ENCODE measurements around the gene DOCK2.
"Not testable (repeated sequence)": the region's sequence is repeated elsewhere in the genome, so short reads cannot be mapped to it uniquely, and the experiment has no call there.

Gene DOCK2

DNA sequence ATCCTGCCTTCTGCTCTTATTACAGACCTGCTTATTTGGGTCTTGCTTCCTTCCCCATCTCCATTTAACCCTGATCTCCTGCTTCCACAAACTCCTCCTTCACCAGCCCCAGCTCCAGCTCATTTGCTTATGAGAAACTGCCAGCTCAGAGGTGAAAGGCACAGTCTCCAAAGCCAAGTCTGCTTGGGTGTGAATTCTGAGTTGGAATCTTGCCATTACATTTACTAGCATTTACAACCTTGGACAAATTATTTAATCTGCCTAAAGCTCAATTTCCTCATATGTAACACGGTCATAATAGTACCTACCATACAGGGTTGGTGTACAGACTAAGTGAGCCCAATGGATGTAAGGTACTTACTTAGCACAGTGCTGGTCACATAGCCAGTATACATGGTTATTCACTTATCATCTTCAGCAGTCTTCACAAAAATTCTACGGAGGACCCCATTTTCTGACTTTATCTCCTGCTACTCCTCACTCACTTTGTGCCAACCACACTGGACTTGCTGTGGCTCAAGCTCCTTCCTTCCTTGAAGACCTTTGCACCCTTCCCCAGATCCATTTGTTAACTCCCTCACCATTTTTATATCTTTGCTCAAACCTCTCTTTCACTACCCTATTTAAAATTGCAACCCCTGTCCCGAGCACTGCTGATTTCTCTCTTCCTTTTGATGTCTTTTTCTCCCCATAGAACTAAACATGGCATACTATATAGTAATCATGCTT lies 86.2 kb downstream of the DOCK2 start:
- no peak for DNase-seq

DNA sequence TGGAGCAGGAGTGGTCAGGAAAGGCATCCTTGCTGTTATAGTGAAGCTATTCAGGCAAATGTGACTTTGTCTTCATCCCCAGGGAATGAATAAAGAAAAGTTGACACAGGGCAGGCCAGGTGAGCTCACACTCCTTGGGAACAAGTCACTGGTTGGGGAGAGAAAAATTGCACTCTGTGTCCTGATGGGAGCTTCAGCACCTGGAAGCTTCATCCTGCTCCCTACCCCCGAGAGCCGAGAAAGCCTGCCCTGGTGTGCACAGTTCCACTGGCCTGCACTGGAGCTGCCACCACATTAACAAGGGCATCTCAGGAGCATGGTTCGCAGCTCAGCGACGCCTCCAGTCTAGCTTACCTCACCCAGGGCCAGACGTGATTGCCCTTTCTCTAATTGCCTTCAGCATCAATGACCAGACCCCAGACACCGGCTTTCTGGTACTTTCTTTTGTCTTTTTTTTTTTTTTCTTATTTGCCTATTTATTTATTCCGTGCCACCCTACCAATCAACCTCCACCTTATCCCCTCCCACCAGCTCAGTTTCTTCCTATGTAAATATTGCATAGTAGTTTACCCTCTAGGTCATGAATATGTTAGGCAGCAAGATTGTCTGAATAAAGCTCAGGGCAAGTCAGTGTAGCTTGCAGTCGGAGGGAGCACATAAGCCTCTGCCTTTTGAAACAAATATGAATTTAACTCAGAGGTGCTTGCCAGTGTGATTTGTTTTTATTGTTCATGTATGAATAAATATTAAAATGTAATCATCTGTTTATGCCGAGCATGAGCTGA lies 87.4 kb downstream of the DOCK2 start:
- no peak for DNase-seq

DNA sequence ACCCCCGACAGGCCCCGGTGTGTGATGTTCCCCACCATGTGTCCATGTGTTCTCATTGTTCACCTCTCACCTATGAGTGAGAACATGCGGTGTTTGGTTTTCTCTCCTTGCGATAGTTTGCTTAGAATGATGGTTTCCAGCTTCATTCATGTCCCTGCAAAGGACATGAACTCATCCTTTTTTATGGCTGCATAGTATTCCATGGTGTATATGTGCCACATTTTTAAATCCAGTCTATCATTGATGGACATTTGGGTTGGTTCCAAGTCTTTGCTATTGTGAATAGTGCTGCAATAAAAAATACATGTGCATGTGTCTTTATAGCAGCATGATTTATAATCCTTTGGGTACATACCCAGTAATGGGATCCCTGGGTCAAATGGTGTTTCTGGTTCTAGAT lies 88.6 kb downstream of the DOCK2 start:
- DNase-seq: not testable (repeated sequence)

DNA sequence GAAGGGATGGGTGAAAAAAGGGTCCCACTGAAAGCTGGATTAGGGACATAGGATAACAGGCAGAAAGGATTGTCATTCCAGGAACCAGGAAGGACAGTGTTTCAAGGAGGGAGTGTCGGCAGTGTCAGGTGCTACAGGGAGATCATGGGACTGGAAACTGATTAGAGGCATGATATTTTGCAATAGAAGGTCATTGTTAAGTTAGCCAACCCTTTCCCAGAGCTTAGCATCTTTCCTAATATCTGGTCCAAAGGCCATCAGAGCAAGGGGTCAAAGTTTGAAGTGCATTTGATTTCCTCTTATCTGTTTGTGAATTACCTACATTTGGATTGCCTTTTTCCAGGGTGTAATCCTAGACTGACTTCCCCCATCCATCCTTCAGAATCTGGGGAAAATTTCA lies 91.3 kb downstream of the DOCK2 start:
- no peak for DNase-seq

DNA sequence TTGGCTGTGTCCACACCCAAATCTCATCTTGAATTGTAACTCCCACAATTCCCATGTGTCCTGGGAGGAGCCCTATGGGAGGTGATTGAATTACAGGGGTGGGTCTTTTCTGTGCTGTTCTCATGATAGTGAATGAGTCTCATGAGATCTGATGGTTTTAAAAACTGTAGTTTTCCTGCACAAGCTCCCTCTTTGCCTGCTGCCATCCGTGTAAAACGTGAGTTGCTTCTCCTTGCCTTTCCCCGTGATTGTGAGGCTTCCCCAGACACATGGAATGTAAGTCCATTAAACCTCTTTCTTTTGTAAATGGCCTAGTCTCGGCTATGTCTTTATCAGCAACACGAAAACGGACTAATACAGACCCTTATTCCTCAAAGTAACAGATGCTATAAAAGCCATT lies 94.1 kb downstream of the DOCK2 start:
- no peak for DNase-seq

DNA sequence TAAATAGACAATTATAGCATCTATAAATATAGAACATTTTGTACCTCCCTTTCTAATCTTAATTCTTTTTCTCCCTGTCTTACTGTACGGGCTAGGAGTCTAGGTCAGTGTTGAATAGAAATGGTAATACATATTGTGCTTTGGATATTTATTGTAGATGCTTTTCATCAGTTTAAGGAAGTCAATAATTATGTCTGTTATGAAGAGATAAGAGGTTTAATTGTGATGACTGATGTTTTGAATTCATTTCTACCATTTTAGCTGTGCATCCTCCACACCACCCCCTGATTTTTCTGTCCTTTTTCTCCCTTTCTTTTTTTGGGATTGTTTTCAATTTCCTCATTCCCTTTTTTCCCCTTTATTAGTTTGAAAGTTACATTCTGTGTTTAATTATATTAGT lies 95.8 kb downstream of the DOCK2 start:
- DNase-seq: no peak

DNA sequence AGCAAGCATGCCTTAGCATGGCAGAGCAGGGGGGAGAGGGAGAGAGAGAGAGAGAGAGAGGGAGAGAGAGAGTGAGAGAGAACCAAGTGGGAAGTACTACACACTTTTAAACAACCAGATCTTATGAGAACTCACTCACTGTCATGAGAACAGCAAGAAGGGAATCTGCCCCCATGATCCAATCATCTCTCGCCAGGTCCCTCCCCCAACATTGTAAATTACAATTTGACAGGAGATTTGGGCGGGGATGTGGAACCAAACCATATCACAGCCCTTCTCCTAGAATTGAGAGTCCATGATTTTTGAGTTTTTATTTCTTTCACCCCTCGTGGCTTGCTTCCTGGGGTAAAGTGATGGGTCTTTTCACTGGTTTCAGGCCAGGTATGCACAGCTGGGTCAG lies 98.8 kb downstream of the DOCK2 start:
- no peak for DNase-seq

DNA sequence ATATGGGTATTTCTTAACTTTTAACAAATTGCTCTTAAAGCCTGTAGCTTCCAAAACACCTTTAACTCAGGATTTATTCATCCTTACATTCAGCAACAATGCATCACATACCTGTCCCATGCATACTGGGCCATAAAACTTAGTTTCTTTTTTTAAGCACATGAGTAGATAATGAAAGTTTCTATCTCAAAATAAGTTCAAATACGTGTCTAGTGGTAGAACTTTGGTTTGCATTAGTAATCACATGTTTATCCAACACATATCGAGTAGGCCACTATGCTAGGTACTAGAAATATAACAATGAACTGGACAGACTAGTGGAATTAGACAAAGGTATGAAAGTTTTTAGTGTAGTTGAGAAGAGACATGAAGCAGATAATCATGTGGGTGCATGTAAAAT lies 99.6 kb downstream of the DOCK2 start:
- DNase-seq: no peak

DNA sequence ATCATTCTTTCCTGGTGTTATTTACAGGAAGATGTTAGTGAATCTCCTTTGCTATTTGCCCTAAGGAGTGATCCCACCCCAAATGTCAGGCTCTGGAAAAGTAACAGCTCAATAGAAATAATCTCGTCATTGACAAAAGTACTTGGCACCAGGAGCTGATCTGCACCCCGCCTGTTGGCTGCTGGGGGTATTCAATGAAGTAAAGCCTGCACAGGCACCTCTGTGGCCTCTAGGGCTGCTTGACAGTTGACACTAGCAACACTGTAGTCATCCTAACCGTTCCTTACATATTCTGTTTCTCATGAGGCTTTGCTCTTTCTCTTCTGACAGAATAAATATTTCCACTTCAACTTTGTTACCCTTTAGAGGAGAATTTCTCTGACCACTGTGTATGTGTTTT lies 103.4 kb downstream of the DOCK2 start:
- no peak for DNase-seq

DNA sequence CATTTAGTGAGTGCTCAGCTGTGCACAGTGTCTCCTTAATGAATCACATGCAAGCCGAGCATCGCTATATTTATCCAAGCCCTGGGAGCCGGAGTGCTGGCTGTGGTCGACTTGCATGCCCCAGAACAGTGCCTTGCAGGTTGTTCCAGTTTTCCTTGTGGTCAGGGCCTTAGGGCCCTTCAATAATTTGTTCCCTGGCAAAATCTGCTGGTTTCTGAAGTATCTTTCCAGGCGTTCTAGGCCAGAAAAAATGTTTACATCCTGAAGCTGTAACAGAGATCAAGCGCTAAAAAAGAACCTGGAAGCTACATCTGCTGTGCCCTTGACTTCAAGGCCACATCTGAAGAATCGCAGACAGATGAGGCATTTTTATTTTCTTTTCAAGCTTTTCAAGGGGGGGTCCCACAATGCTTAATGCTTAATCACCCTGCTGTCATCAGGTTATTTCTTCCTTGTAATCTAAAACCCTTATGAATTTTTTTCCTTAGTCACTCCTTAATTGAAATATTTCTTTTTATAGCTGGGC lies 105.8 kb downstream of the DOCK2 start:
- no peak for DNase-seq

DNA sequence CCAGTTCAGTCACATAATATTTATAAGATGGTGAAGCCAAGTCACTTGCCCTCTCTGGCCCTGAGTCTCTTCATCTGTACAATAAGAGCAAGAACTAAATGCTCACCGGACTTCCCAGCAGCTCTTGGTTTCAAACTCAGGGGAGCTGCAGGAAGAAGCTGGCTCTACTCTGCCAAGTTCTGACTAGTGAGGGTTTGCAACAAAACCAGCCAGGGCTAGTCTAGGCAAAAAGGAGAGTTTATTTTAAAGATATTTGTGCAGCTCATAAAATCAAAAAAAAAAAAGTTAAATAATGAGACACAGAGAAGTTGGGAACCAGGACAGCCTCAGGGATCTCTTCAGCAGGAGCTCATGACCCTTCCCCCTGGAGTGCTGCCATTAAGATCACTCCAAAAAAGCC lies 107.3 kb downstream of the DOCK2 start:
- no peak for DNase-seq

DNA sequence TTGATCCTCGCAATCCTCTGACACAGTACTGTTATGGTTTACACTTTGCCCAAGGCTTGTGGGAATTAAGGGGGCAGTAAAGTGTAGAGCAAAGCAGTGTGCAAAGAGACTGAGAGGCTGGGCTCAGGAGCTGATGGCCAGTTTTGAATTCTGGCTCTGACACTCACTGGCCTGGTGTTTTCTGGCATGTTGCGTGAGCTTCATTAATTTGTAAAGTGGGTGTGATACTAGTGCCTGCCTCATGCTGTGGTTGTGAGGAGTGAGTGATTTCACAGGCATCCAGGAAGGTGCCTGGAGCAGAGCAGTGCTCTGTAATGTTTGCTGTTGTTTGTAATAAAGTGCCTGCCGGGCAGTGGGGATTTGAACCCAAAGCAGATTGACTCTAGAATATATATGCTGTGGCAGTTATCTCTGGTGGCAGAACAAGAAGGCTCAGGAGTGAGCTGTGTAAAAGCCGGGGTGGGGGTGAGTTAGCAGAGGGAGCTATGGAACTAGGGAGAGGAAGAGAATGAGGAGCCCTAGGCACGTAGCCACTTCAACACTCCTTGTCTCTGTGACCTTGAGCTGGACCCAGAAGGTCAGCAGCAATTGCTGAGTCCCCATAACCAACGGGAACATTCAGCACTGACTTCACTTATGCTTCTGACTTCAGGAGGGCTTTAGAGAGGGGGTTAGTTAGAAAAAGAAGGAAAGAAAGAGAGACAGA lies 108.5 kb downstream of the DOCK2 start:
- no peak for DNase-seq

DNA sequence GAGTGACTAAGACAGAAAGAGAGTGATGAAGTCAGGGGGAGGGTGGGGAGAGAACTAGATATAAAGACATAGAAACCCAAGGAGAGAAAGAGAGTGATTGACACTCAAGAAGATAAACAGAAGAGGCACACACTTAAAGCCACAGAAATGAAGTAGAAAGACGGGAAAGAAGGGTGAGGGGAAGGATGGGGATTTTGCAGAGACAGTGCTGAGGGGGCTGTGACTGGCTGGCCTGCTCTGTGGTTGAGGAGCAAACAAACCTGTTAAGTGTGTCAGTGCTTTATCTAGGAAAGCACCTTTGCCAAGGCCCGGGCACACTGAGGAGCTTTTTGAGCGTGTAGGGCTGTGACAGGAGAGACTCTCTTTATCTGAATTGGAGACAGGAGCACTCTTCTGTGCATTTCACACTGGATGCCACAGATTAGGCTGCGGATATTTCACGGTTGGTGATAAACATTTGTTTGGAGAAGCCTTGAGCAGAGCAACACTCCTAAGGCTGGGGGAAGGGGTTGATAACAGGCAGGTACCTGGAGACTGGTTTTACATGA lies 109.1 kb downstream of the DOCK2 start:
- no peak for DNase-seq

DNA sequence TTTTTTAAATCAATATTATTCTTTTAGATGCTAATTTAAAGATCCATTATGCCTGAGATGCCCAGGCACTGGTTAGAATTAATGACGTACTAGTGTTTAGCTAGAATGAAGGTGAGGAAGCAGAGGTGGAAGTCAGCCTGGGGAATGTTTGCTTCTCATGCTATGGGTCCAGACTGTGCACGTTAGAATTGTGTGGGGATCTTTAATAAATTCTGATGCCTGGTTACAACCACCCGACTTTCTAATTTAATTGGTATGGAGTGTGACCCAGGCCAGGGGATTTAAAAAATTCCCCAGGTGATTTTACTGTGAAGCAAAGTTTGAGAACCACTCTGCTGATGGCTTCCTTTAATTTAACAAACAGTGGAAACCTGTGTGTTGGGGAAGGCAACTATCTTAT lies 111.1 kb downstream of the DOCK2 start:
- no peak for DNase-seq

DNA sequence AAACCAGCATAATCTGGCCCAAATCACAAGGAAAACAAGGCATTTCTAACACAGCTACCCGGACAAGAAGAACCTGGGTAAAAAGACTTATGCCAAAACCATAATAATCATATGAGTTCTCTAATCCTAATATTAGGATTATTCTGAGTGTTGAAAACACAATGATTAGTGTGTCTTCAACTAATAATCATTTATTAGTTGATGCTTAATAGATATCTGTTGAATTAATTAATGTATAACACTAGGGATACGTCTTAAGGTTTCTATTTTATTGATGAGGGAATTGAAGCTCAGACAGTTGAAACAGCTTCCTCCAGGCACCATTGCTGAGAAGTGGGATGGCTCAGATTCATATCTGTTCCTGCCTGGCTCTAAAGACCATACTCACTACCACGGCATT lies 112.2 kb downstream of the DOCK2 start:
- DNase-seq: no peak

DNA sequence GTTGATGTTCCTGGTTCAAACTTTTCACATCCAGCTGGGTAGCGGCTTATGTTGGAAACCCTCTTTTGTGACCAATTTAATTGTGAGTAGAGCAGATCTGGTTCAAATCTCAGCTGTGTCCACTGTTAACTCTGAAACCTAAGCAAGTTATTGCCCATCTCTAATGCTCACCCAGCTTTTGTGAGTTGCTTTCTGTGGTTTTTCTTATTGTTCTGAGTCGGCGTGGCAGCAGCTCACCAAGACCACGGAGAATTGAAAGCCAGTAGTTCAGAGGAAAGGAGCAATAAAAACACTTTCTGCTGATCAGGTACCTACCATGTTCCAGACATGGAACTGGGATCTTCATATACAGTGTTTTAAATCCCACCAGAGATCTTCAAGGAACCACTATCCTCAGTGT lies 114.4 kb downstream of the DOCK2 start:
- no peak for DNase-seq

DNA sequence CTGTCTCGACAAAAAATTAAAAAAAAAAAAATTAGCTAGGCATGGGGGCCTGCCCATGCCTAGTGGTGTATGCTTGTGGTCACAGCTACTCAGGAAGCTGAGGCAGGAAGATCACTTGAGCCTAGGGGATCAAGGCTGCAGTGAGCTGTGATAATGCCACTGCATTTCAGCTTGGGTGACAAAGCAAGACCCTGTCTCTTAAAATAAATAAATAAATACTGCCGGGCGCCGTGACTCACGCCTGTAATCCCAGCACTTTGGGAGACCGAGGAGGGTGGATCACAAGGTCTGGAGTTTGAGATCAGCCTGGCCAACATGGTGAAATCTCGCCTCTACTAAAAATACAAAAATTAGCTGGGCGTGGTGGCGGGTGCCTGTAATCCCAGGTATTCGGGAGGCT lies 115.5 kb downstream of the DOCK2 start:
- DNase-seq: not testable (repeated sequence)

DNA sequence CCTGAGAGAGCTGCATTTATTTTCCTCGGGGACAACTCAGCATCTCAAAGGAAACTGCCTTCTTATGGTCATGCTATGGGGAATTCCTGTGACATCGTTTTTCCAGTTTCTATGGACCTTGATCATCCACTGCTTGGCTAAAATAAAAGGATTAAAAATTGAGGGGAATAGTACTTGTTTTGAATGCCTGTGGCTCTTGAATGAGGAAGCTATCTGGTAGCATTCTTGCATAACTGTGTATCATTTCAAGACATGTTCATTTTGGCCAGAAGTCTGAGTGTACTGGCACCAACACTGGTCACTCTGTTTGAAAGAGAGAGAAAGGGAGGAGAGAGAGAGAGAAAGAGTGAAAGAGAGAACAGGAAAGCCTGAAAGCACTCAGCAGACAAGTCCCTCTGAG lies 116.7 kb downstream of the DOCK2 start:
- DNase-seq: no peak

DNA sequence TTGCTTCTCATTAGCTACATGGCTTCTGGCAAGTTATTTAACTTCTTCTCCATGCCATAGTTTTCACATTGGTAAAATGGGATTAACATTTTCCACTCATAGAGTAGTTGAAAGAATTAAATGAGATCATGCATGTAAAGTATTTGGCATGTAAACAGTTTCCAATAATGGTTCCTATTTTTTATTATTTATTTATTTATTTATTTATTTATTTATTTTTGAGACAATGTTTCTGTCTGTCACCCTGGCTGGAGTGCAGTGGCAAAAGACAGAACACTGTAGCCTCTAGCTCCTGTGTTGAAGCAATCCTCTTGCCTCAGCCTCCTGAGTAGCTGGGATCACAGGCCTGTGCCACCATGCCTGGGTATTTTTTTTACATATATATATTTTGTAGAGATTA lies 117.7 kb downstream of the DOCK2 start:
- no peak for DNase-seq

DNA sequence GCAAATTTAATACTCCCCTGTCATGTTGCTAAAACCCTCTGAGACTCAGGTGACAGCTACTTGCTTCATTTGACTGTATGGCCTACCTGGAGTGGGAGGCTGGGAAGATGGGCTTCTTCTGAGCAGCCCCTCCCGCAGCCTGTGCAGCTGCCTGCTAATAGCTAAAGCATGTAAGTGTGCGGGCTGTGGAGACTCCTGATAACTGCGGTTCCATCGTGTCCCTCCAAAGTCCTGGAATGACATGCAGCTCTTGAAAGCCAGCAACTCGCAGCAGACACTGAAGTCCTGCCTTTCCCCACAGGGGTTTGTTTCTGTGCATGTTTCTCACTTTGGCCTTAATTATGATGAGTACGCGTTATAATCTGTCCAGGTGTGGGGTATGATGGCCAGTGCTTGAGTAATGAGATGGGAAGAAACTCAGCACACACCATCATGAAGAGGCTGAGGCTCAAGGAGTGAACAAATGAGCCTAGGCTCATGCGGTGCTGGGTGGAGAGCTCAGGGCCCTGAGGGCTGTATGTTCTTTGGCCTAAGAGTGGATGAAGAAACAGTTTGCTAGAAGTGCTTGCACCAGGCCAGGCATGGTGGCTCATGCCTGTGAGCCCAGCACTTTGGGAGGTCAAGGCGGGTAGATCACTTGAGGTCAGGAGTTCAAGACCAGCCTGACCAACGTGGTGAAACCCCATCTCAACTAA lies 119.1 kb downstream of the DOCK2 start:
- no peak for DNase-seq

DNA sequence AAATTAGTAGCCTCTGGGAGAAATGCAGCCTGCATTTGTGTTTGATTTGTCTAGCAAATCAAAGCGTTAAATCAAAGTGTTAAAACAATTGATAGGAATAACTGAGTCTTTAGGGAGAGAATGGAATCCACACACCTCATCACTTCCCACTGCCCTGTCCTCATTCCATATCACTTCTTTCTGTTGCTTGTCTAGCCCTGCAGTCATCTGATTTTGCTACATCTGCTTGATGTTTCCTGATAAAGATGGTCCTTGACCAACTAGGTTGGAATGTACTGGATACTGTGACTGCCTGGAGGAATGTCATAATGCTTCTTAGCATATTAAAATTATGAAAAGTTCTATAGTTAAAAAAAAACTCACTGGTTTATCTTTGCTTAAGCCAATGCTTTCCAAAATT lies 119.9 kb downstream of the DOCK2 start:
- DNase-seq: no peak

DNA sequence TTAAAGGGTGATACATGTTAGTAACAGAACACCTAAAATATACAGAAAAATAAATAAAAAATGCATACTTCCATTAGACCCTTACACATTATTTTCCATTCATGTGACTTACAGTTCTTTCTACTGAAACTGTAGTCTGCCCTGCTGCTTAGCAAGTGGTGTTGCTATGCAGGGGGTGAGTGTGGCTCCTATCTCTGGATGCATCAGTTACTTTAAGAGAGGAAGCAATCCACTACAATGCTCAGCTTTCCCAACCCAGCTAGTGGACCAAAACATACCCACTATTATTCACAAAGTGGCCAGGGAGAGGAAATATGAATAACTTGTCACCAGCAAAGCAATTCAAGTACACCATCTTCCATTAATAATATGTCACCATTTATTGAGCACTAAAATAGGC lies 121.8 kb downstream of the DOCK2 start:
- no peak for DNase-seq

DNA sequence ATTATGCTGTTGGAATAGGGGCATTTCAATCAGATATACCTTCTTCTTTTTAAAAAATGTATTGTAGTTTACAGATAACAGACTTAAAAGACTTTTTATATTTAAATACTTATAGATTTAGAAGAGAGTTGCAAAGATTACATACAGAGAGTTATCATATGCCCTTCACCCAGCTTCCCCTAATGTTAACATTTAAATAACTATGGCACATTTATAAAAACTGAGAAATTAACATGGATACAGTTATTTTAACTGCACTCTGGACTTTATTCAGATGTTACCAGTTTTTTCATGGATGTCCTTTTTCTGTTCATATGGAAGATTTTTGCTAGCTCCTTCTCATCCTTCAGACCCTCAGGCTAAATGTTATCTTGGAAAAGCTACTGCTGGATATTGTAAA lies 123.2 kb downstream of the DOCK2 start:
- DNase-seq: no peak

Measured in activated CD4-positive, alpha-beta T cell treated with anti-CD3 and anti-CD28 coated beads for 48 hours (primary cell).